ENCODE measurements around the gene PPP3CA. TPM values are rescaled to one million over a fixed set of nuclear protein-coding genes. Genes with fewer than 3 reads are reported as not detected.

Gene PPP3CA
- total and polyA plus RNA-seq, 2 of the 8 experiments (the other 6 are each of a cell fraction or from before 2014, with no cell fraction given): 7.9 to 35.0 TPM

DNA sequence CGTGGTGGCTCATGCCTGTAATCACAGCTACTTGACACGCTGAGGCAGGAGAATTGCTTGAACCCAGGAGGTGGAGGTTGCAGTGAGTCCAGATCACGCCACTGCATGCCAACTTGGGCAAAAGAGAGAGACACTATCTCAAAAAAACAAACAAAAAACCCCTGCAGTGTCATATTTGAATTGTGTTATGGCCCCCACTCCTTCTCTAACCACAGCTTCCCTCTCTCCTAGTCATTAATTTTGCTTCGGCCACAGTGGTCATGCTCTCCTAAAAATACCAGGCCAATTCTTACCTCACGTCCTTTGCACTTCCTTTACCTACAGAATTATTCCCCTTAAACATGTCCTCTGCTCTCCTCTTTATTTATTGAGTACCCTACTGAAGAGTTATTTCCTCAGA, 206.1 kb downstream of the PPP3CA start:
- Histone ChIP-seq H2BK120ac (replicated peaks; ENCODE audit: low read depth, low read length) (no peak overlapping the region), H3K27me3 (replicated peaks in 1 of 4; ENCODE audit: control insufficient read depth in 3 of 4, extremely low read depth in 1 of 4, insufficient read depth in 3 of 4, low read length in 3 of 4) (no peaks in the 10 kb centered on the region), H3K27ac (ENCODE audit: low read depth, low read length) (no peak overlapping the region), H3K14ac (ENCODE audit: insufficient read length) (no peak overlapping the region), H3K36me3 (ENCODE audit: control insufficient read depth in 2 of 4, insufficient read depth in 4 of 4, low read length in 3 of 4) (no peaks in the 10 kb centered on the region), H2BK20ac (ENCODE audit: low read length) (no peak overlapping the region), H4K5ac (ENCODE audit: insufficient read length, low read depth, low read length) (no peak overlapping the region), H3K23ac (ENCODE audit: insufficient read length) (no peak overlapping the region), H3K79me1 (ENCODE audit: low read depth, low read length) (no peaks in the 10 kb centered on the region; the same call in 1 of the 2 replicates), H2BK15ac (ENCODE audit: low read length) (no peak overlapping the region), H4K91ac (replicated peaks; ENCODE audit: insufficient read length, low read length) (no peak overlapping the region), H3K18ac (ENCODE audit: extremely low read depth, low read length) (no peak overlapping the region), H3K9me3 (ENCODE audit: insufficient read depth in 2 of 2, low read depth in 1 of 2, low read length in 1 of 2) (no peaks in the 10 kb centered on the region), H2AFZ (ENCODE audit: low read length) (no peak overlapping the region), H2BK5ac (ENCODE audit: low read depth, low read length) (no peak overlapping the region), H3K9ac (replicated peaks in 1 of 4; ENCODE audit: extremely low read depth in 1 of 4, low read depth in 3 of 4, low read length in 3 of 4) (no peak overlapping the region), H4K8ac (ENCODE audit: extremely low read depth, insufficient read depth, low read length) (no peak overlapping the region), H3K23me2 (ENCODE audit: low read depth, low read length) (no peaks in the 10 kb centered on the region), H3K4me2 (ENCODE audit: insufficient read depth in 1 of 2, low read depth in 2 of 2, low read length in 2 of 2) (no peak overlapping the region), H3K4me1 (replicated peaks in 1 of 4; ENCODE audit: control insufficient read depth in 3 of 4, insufficient read depth in 4 of 4, low read length in 3 of 4) (0 out of 7 replicates have a peak, but pooled peaks cover 0 to 3% (median under 1%) of the 10 kb centered on the region in 4 experiments), H2AK5ac (ENCODE audit: low read depth, low read length) (no peak overlapping the region), H3K79me2 (ENCODE audit: control insufficient read depth in 1 of 2, insufficient read depth in 2 of 2, low read length in 2 of 2) (no peaks in the 10 kb centered on the region), H3K56ac (replicated peaks; ENCODE audit: insufficient read length, low read depth, low read length) (no peak overlapping the region), H3K4ac (replicated peaks; ENCODE audit: insufficient read length, low read depth, low read length) (no peak overlapping the region), H3K4me3 (ENCODE audit: extremely low read depth in 1 of 4, insufficient read depth in 2 of 4, low read depth in 3 of 4, low read length in 4 of 4) (no peak overlapping the region), H2BK12ac (ENCODE audit: low read depth, low read length) (no peak overlapping the region), H4K20me1 (replicated peaks in 1 of 2; ENCODE audit: control insufficient read depth in 1 of 2, insufficient read depth in 2 of 2, low read length in 2 of 2) (no peaks in the 10 kb centered on the region)
- no peak for DNase-seq (ENCODE audit: low read depth in 1 of 2, low spot score in 2 of 2)
- POLR2A ChIA-PET (ENCODE audit: partially characterized antibody): no interaction called here
- CTCF ChIA-PET (ENCODE audit: partially characterized antibody): interaction anchor here (0.6 kb wide), 1 partner anchor 403 kb away, joined by 3 read pairs; no protein-coding TSS in a partner anchor
- FAIRE-seq: no peak
- 92% methylated on average over 5 of the region's 5 CpGs; no CpG with 5 or more reads in 1 of the 2 experiments for WGBS, 2 experiments (ENCODE audit: extremely low coverage in 1 of 2, insufficient coverage in 1 of 2, insufficient read length in 1 of 2, insufficient replicate concordance in 2 of 2, low coverage in 1 of 2, low lambda C conversion rate in 2 of 2, missing lambda C conversion rate in 1 of 2)
- TF ChIP-seq MAX (IDR thresholded peaks at IDR 0.05) (no peak), KDM1A (IDR thresholded peaks at IDR 0.05; ENCODE audit: borderline replicate concordance, low read length) (no peak), TEAD4 (IDR thresholded peaks at IDR 0.05; ENCODE audit: low read depth, low read length) (no peak), SRF (IDR thresholded peaks at IDR 0.05; ENCODE audit: low read depth, low read length) (no peak), RBBP5 (IDR thresholded peaks at IDR 0.05; ENCODE audit: borderline replicate concordance, low read depth, low read length) (no peak), SIN3A (conservative IDR thresholded peaks at IDR 0.05 in 1 of 2, IDR thresholded peaks at IDR 0.05 in 1 of 2; ENCODE audit: low read depth in 1 of 2, low read length in 2 of 2) (no peak), EP300 (IDR thresholded peaks at IDR 0.05; ENCODE audit: borderline replicate concordance in 1 of 2, low read depth in 2 of 2, low read length in 2 of 2) (no peak), MAFK (IDR thresholded peaks at IDR 0.05; ENCODE audit: low read depth, low read length) (no peak), GTF2F1 (IDR thresholded peaks at IDR 0.05; ENCODE audit: borderline replicate concordance, low read depth, low read length) (no peak), RNF2 (IDR thresholded peaks at IDR 0.05; ENCODE audit: borderline replicate concordance, low read depth, low read length, missing control alignments, poor library complexity, severe bottlenecking) (no peak), TAF7 (optimal IDR thresholded peaks at IDR 0.05; ENCODE audit: borderline replicate concordance, low read depth, low read length) (no peak), TBP (IDR thresholded peaks at IDR 0.05; ENCODE audit: low read depth, low read length) (no peak), TCF12 (IDR thresholded peaks at IDR 0.05; ENCODE audit: low read depth, low read length) (no peak), YY1 (IDR thresholded peaks at IDR 0.05; ENCODE audit: low read depth, low read length) (no peak)

All from H1 (cell line).